Measurements from ENCODE around the gene DIP2C. TPM values are rescaled to one million over a fixed set of nuclear protein-coding genes. Genes with fewer than 3 reads are reported as not detected.
A peak's percentile ranks its signal among the peaks of the same experiment; 100 is the strongest.

DIP2C gene
- polyA plus RNA-seq, 3 donors, result 0.11 TPM; not detected in 2

DNA sequence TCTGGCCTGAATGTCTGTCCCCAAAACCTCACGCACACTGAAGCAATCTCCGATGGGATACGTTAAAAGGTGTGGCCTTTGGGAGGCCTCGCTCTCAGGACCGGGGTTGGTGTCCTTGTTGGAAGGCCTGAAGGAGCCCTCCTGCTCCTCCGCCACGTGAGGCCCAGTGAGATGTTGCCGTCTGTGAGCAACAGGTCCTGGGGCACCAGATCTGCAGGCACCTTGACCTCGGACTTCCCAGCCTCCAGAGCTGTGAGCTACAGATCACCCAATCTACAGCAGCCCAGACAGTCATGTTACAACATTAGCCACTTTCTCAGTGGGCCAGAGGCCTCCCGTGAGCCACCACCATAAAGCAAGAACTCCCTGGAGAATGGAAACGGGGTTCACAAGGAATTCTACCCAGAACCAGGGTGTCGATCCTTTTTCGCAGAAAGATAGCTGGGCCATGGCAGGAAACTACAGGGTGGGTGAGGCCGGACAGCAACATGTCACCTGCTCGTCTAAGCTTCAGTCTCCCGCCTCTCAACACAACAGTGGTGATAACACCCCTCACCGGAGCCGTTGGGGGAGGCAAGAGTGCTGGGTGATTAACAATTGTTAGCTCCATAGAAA lies 87.0 kb downstream of the DIP2C start:
- Mint-ChIP-seq H3K9me3 (peaks cover 0 to 2% (median 0%) of the 10 kb centered on the region in 7 donors), H3K27me3 (ENCODE audit: low read depth in 3 of 3) (peaks cover 7 to 25% (median 22%) of the 10 kb centered on the region in 3 donors), H3K36me3 (no peaks in the 10 kb centered on the region), H3K27ac (no peak overlapping the region), H3K4me3 (peak overlapping the region in 1 of 2 donors; percentile 44), H3K4me1 (no peaks in the 10 kb centered on the region)
- H3K27me3 ChIP-seq (ENCODE audit: control insufficient read depth in 2 of 2, insufficient read depth in 2 of 2, low read length in 2 of 2), result peaks cover 0 to 2% of the 10 kb centered on the region in 2 donors
- H3K9me3 ChIP-seq (replicated peaks in 1 of 2; ENCODE audit: control insufficient read depth in 1 of 2, insufficient read depth in 1 of 2, low read length in 2 of 2), result no peaks in the 10 kb centered on the region
- no peak overlapping the region for H3K4me2 ChIP-seq (replicated peaks; ENCODE audit: extremely low read depth, low read length, poor library complexity, severe bottlenecking)
- H4K20me1 ChIP-seq (ENCODE audit: insufficient read depth, low read length), result no peaks in the 10 kb centered on the region
- H3K4me1 ChIP-seq (ENCODE audit: control insufficient read depth in 1 of 2, insufficient read depth in 2 of 2, low read length in 2 of 2), result no peaks in the 10 kb centered on the region
- TF ChIP-seq, protein P1, sequence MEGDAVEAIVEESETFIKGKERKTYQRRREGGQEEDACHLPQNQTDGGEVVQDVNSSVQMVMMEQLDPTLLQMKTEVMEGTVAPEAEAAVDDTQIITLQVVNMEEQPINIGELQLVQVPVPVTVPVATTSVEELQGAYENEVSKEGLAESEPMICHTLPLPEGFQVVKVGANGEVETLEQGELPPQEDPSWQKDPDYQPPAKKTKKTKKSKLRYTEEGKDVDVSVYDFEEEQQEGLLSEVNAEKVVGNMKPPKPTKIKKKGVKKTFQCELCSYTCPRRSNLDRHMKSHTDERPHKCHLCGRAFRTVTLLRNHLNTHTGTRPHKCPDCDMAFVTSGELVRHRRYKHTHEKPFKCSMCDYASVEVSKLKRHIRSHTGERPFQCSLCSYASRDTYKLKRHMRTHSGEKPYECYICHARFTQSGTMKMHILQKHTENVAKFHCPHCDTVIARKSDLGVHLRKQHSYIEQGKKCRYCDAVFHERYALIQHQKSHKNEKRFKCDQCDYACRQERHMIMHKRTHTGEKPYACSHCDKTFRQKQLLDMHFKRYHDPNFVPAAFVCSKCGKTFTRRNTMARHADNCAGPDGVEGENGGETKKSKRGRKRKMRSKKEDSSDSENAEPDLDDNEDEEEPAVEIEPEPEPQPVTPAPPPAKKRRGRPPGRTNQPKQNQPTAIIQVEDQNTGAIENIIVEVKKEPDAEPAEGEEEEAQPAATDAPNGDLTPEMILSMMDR (IDR thresholded peaks at IDR 0.05), result no peak
- H3K27ac ChIP-seq (ENCODE audit: low read depth in 1 of 2, low read length in 2 of 2), result no peak overlapping the region
- H3K79me2 ChIP-seq (ENCODE audit: insufficient read depth, low read length), result no peaks in the 10 kb centered on the region
- no peak overlapping the region for H3K4me3 ChIP-seq (replicated peaks in 1 of 3; ENCODE audit: low read depth in 2 of 3, low read length in 3 of 3)
- WGBS (ENCODE audit: insufficient coverage), result 87% methylated on average over 8 of the region's 18 CpGs
- no peak overlapping the region for H3K9ac ChIP-seq (ENCODE audit: insufficient read depth, low read length, poor library complexity, severe bottlenecking)
- DNase-seq, result no peak
- no peak overlapping the region for H2AFZ ChIP-seq (ENCODE audit: insufficient read depth, low read depth, low read length, poor library complexity, severe bottlenecking)
- H3K36me3 ChIP-seq (replicated peaks in 1 of 2; ENCODE audit: control insufficient read depth in 1 of 2, insufficient read depth in 2 of 2, low read length in 2 of 2), result no peaks in the 10 kb centered on the region
- intact Hi-C loops (cut with micrococcal nuclease), result no loop called here

- Histone ChIP-seq H3K4me1 (ENCODE audit: control insufficient read depth in 1 of 2, insufficient read depth in 2 of 2, low read length in 2 of 2) (no peaks in the 10 kb centered on the region), H3K4me3 (replicated peaks in 1 of 3; ENCODE audit: low read depth in 2 of 3, low read length in 3 of 3) (no peak overlapping the region), H2AFZ (ENCODE audit: insufficient read depth, low read depth, low read length, poor library complexity, severe bottlenecking) (no peak overlapping the region), H3K4me2 (replicated peaks; ENCODE audit: extremely low read depth, low read length, poor library complexity, severe bottlenecking) (no peak overlapping the region), H3K27me3 (ENCODE audit: control insufficient read depth in 2 of 2, insufficient read depth in 2 of 2, low read length in 2 of 2) (peaks cover 0 to 2% of the 10 kb centered on the region in 2 donors), H3K27ac (ENCODE audit: low read depth in 1 of 2, low read length in 2 of 2) (no peak overlapping the region), H3K79me2 (ENCODE audit: insufficient read depth, low read length) (no peaks in the 10 kb centered on the region), H4K20me1 (ENCODE audit: insufficient read depth, low read length) (no peaks in the 10 kb centered on the region), H3K9me3 (replicated peaks in 1 of 2; ENCODE audit: control insufficient read depth in 1 of 2, insufficient read depth in 1 of 2, low read length in 2 of 2) (no peaks in the 10 kb centered on the region), H3K36me3 (replicated peaks in 1 of 2; ENCODE audit: control insufficient read depth in 1 of 2, insufficient read depth in 2 of 2, low read length in 2 of 2) (no peaks in the 10 kb centered on the region), H3K9ac (ENCODE audit: insufficient read depth, low read length, poor library complexity, severe bottlenecking) (no peak overlapping the region)
- Mint-ChIP-seq H3K9me3 (peaks cover 0 to 2% (median 0%) of the 10 kb centered on the region in 7 donors), H3K36me3 (no peaks in the 10 kb centered on the region), H3K4me1 (no peaks in the 10 kb centered on the region), H3K27me3 (ENCODE audit: low read depth in 3 of 3) (peaks cover 7 to 25% (median 25%) of the 10 kb centered on the region in 3 donors), H3K4me3 (no peak overlapping the region), H3K27ac (no peak overlapping the region)
- intact Hi-C loops (cut with micrococcal nuclease), result no loop called here
- whole genome bisulfite sequencing (ENCODE audit: insufficient coverage), result 35% methylated on average over 12 of the region's 12 CpGs
- no peak for DNase-seq
- TF ChIP-seq, protein P1 (IDR thresholded peaks at IDR 0.05), result no peak
Observed at GRCh38 chr10:601660-601963, 87.9 kb downstream of the DIP2C start.

Measured in CD14-positive monocyte (primary cell).